Measurements from ENCODE around the gene PATE2. TPM values are rescaled to one million over a fixed set of nuclear protein-coding genes. Genes with fewer than 3 reads are reported as not detected.

The PATE2 gene
- polyA plus RNA-seq, 1 of the 3 experiments (the other 2 are of a cell fraction): 0.07 TPM

DNA sequence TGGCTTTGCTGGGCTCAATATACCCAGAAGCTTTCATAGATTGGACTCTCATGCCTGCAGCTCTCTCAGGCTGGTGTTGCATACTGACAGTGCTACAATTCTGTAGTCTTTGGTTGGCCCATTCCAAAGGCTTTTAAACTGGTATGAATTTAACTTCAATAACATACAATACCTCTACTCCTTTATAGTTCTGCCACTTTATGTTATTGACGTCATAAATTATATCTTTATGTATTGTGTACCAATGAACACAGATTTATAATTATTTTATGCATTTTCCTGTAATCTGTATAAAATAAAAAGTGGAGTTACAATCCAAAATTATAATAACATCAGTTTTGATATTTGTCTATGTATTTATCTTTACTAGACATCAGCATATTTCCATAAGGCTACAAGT, 16.2 kb downstream of the PATE2 start:
- Histone ChIP-seq H3K9me3 (no peaks in the 10 kb centered on the region), H2AFZ (ENCODE audit: low read depth) (no peak overlapping the region), H4K20me1 (ENCODE audit: insufficient read depth) (no peaks in the 10 kb centered on the region), H3K4me2 (no peak overlapping the region), H3K4me3 (ENCODE audit: low read depth in 2 of 2, low read length in 1 of 2) (no peak overlapping the region), H3K27me3 (ENCODE audit: insufficient read depth) (no peaks in the 10 kb centered on the region), H3K36me3 (replicated peaks in 1 of 2; ENCODE audit: control insufficient read depth in 1 of 2, insufficient read depth in 2 of 2, low read length in 1 of 2) (no peaks in the 10 kb centered on the region), H3K9ac (no peak overlapping the region), H3K79me2 (ENCODE audit: insufficient read depth) (no peaks in the 10 kb centered on the region), H3K4me1 (ENCODE audit: control insufficient read depth in 1 of 2, insufficient read depth in 2 of 2, low read depth in 1 of 2, low read length in 1 of 2) (no peaks in the 10 kb centered on the region), H3K27ac (ENCODE audit: low read depth in 2 of 2, low read length in 1 of 2) (no peak overlapping the region), H3K9me2 (no peaks in the 10 kb centered on the region), H3F3A (replicated peaks; ENCODE audit: insufficient read depth) (no peaks in the 10 kb centered on the region)
- 0% methylated on average over 1 of the region's 1 CpG for WGBS (ENCODE audit: low lambda C conversion rate)
- DNase-seq: no peak
- no peak for TF ChIP-seq TEAD4 (IDR thresholded peaks at IDR 0.05; ENCODE audit: borderline replicate concordance, insufficient read depth)
- no peak for TF ChIP-seq RFX5 (IDR thresholded peaks at IDR 0.05; ENCODE audit: low read length)
- TF ChIP-seq FOXM1 (IDR thresholded peaks at IDR 0.05; ENCODE audit: low read depth): no peak
- TF ChIP-seq EZH2phosphoT487 (IDR thresholded peaks at IDR 0.05; ENCODE audit: borderline replicate concordance, low read depth): no peak
- no peak for TF ChIP-seq RAD21 (IDR thresholded peaks at IDR 0.05; ENCODE audit: low read length)
- TF ChIP-seq, protein P1, sequence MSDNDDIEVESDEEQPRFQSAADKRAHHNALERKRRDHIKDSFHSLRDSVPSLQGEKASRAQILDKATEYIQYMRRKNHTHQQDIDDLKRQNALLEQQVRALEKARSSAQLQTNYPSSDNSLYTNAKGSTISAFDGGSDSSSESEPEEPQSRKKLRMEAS (IDR thresholded peaks at IDR 0.05; ENCODE audit: low read depth): no peak
- TF ChIP-seq SIN3A (IDR thresholded peaks at IDR 0.05; ENCODE audit: borderline replicate concordance, low read depth, low read length): no peak
- TF ChIP-seq POLR2AphosphoS5 (IDR thresholded peaks at IDR 0.05; ENCODE audit: low read depth, low read length): no peak
- TF ChIP-seq, protein P2, sequence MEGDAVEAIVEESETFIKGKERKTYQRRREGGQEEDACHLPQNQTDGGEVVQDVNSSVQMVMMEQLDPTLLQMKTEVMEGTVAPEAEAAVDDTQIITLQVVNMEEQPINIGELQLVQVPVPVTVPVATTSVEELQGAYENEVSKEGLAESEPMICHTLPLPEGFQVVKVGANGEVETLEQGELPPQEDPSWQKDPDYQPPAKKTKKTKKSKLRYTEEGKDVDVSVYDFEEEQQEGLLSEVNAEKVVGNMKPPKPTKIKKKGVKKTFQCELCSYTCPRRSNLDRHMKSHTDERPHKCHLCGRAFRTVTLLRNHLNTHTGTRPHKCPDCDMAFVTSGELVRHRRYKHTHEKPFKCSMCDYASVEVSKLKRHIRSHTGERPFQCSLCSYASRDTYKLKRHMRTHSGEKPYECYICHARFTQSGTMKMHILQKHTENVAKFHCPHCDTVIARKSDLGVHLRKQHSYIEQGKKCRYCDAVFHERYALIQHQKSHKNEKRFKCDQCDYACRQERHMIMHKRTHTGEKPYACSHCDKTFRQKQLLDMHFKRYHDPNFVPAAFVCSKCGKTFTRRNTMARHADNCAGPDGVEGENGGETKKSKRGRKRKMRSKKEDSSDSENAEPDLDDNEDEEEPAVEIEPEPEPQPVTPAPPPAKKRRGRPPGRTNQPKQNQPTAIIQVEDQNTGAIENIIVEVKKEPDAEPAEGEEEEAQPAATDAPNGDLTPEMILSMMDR (IDR thresholded peaks at IDR 0.05): no peak
- TF ChIP-seq TCF12 (IDR thresholded peaks at IDR 0.05): no peak
- no peak for TF ChIP-seq CHD2 (IDR thresholded peaks at IDR 0.05; ENCODE audit: low read length, partially characterized antibody)
- CTCF ChIA-PET: interaction anchor here (1.5 kb wide), 1 partner anchor 19 kb away, joined by 4 read pairs; no protein-coding TSS in a partner anchor
- POLR2A ChIA-PET: no interaction called here

DNA sequence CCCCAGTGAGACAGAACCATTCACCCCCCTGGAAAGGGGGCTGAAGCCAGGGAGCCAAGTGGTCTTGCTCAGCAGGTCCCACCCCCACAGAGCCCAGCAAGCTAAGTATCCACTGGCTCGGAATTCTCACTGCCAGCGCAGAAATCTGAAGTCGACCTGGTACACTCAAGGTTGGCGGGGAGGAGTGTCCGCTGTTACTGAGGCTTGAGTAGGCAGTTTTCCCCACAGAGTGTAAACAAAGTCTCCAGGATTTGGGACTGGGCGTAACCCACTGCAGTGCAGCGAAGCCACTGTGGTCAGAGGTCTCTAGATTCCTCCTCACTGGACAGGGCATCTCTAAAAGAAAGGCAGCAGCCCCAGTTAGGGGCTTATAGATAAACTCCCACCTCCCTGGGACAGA, 22.6 kb downstream of the PATE2 start:
- H2AFZ ChIP-seq (ENCODE audit: low read depth): no peak overlapping the region
- H3K36me3 ChIP-seq (replicated peaks in 1 of 2; ENCODE audit: control insufficient read depth in 1 of 2, insufficient read depth in 2 of 2, low read length in 1 of 2): no peaks in the 10 kb centered on the region
- H3F3A ChIP-seq (replicated peaks; ENCODE audit: insufficient read depth): no peaks in the 10 kb centered on the region
- H3K4me1 ChIP-seq (ENCODE audit: control insufficient read depth in 1 of 2, insufficient read depth in 2 of 2, low read depth in 1 of 2, low read length in 1 of 2): no peaks in the 10 kb centered on the region
- no peak overlapping the region for H3K4me2 ChIP-seq
- no peak overlapping the region for H3K27ac ChIP-seq (ENCODE audit: low read depth in 2 of 2, low read length in 1 of 2)
- H3K4me3 ChIP-seq (ENCODE audit: low read depth in 2 of 2, low read length in 1 of 2): no peak overlapping the region
- 26% methylated on average over 5 of the region's 7 CpGs for WGBS (ENCODE audit: low lambda C conversion rate)
- H4K20me1 ChIP-seq (ENCODE audit: insufficient read depth): no peaks in the 10 kb centered on the region
- H3K9ac ChIP-seq: no peak overlapping the region
- ChIA-PET CTCF (no interaction called here), POLR2A (no interaction called here)
- no peaks in the 10 kb centered on the region for H3K9me3 ChIP-seq
- H3K79me2 ChIP-seq (ENCODE audit: insufficient read depth): no peaks in the 10 kb centered on the region
- DNase-seq: no peak
- H3K9me2 ChIP-seq: no peaks in the 10 kb centered on the region
- no peaks in the 10 kb centered on the region; the same call in 1 of the 2 replicates for H3K27me3 ChIP-seq (ENCODE audit: insufficient read depth)
- TF ChIP-seq, protein P1 (IDR thresholded peaks at IDR 0.05; ENCODE audit: low read depth): no peak
- TF ChIP-seq, protein P3, sequence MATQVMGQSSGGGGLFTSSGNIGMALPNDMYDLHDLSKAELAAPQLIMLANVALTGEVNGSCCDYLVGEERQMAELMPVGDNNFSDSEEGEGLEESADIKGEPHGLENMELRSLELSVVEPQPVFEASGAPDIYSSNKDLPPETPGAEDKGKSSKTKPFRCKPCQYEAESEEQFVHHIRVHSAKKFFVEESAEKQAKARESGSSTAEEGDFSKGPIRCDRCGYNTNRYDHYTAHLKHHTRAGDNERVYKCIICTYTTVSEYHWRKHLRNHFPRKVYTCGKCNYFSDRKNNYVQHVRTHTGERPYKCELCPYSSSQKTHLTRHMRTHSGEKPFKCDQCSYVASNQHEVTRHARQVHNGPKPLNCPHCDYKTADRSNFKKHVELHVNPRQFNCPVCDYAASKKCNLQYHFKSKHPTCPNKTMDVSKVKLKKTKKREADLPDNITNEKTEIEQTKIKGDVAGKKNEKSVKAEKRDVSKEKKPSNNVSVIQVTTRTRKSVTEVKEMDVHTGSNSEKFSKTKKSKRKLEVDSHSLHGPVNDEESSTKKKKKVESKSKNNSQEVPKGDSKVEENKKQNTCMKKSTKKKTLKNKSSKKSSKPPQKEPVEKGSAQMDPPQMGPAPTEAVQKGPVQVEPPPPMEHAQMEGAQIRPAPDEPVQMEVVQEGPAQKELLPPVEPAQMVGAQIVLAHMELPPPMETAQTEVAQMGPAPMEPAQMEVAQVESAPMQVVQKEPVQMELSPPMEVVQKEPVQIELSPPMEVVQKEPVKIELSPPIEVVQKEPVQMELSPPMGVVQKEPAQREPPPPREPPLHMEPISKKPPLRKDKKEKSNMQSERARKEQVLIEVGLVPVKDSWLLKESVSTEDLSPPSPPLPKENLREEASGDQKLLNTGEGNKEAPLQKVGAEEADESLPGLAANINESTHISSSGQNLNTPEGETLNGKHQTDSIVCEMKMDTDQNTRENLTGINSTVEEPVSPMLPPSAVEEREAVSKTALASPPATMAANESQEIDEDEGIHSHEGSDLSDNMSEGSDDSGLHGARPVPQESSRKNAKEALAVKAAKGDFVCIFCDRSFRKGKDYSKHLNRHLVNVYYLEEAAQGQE (IDR thresholded peaks at IDR 0.05; ENCODE audit: low read depth, low read length): no peak
- TF ChIP-seq GABPA (IDR thresholded peaks at IDR 0.05; ENCODE audit: low read depth) (no peak), FOXJ3 (CRISPR knock-in tag; IDR thresholded peaks at IDR 0.05) (no peak), MXI1 (IDR thresholded peaks at IDR 0.05; ENCODE audit: low read depth, low read length) (no peak), TAF1 (IDR thresholded peaks at IDR 0.05; ENCODE audit: borderline replicate concordance, low read depth, low read length) (no peak), SMC3 (IDR thresholded peaks at IDR 0.05; ENCODE audit: low read depth, low read length) (no peak), JUND (IDR thresholded peaks at IDR 0.05) (no peak), ELF1 (IDR thresholded peaks at IDR 0.05) (no peak), NFIC (IDR thresholded peaks at IDR 0.05; ENCODE audit: borderline replicate concordance) (no peak), FOSL2 (IDR thresholded peaks at IDR 0.05; ENCODE audit: borderline replicate concordance, low read depth) (no peak), MEF2A (IDR thresholded peaks at IDR 0.05; ENCODE audit: borderline replicate concordance, low read depth) (no peak), EP300 (IDR thresholded peaks at IDR 0.05; ENCODE audit: borderline replicate concordance in 1 of 2, low read depth in 1 of 2, low read length in 1 of 2) (no peak), NRF1 (IDR thresholded peaks at IDR 0.05; ENCODE audit: low read depth, low read length) (no peak)
- TF ChIP-seq, protein P4, sequence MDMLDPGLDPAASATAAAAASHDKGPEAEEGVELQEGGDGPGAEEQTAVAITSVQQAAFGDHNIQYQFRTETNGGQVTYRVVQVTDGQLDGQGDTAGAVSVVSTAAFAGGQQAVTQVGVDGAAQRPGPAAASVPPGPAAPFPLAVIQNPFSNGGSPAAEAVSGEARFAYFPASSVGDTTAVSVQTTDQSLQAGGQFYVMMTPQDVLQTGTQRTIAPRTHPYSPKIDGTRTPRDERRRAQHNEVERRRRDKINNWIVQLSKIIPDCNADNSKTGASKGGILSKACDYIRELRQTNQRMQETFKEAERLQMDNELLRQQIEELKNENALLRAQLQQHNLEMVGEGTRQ (IDR thresholded peaks at IDR 0.05; ENCODE audit: borderline replicate concordance, low read depth, low read length): no peak
